Fibroblast of upper back skin (primary cell): ENCODE measurements around the gene TUBA3E.
A peak's percentile ranks its signal among the peaks of the same experiment; 100 is the strongest.
"Not testable (repeated sequence)": the region's sequence is repeated elsewhere in the genome, so short reads cannot be mapped to it uniquely, and the experiment has no call there.

Experiments used
- DNase-seq: peaks from one replicate; pipeline ENCODE4 v3.0.0-alpha.2; 2013

Gene TUBA3E

GRCh38 chr2:130160838-130161705 lies 37.2 kb downstream of the TUBA3E start:
- DNase-seq: not testable (repeated sequence)

- DNase-seq: no peak
Measured at GRCh38 chr2:130160131-130160530, 38.1 kb downstream of the TUBA3E start.

GRCh38 chr2:130159376-130159775 lies 38.9 kb downstream of the TUBA3E start:
- DNase-seq: not testable (repeated sequence)

- no peak for DNase-seq
Measured at GRCh38 chr2:130158631-130159030, 39.6 kb downstream of the TUBA3E start.

GRCh38 chr2:130157825-130158514 lies 40.3 kb downstream of the TUBA3E start:
- not testable (repeated sequence) for DNase-seq

- not testable (repeated sequence) for DNase-seq
Measured at GRCh38 chr2:130157354-130157753, 40.9 kb downstream of the TUBA3E start.

GRCh38 chr2:130156624-130157004 lies 41.6 kb downstream of the TUBA3E start:
- DNase-seq: no peak

GRCh38 chr2:130155956-130156623 lies 42.1 kb downstream of the TUBA3E start:
- DNase-seq: peak; percentile 48

- no peak for DNase-seq
Measured at GRCh38 chr2:130154773-130155765, 43.2 kb downstream of the TUBA3E start.

- DNase-seq: not testable (repeated sequence)
Measured at GRCh38 chr2:130154423-130154770, 43.8 kb downstream of the TUBA3E start.

GRCh38 chr2:130153721-130154422 lies 44.4 kb downstream of the TUBA3E start:
- DNase-seq: not testable (repeated sequence)

- no peak for DNase-seq
Measured at GRCh38 chr2:130152816-130153595, 45.2 kb downstream of the TUBA3E start.

- not testable (repeated sequence) for DNase-seq
Measured at GRCh38 chr2:130152136-130152815, 46.0 kb downstream of the TUBA3E start.

GRCh38 chr2:130151145-130151512 lies 47.1 kb downstream of the TUBA3E start:
- not testable (repeated sequence) for DNase-seq

- DNase-seq: no peak
Measured at GRCh38 chr2:130150181-130151144, 47.8 kb downstream of the TUBA3E start.

- DNase-seq: not testable (repeated sequence)
Measured at GRCh38 chr2:130148515-130148914, 49.7 kb downstream of the TUBA3E start.

- DNase-seq: peak; percentile 32
Measured at GRCh38 chr2:130145006-130145414, 53.2 kb downstream of the TUBA3E start, which contains the start of gene CCDC74B. CCDC74B (minus strand) TSS chr2:130145112; CDS start chr2:130144996, 116 bp downstream.

GRCh38 chr2:130143266-130144039 lies 54.8 kb downstream of the TUBA3E start:
- not testable (repeated sequence) for DNase-seq
